B cell (primary cell): ENCODE measurements around the gene NRP1. TPM values are rescaled to one million over a fixed set of nuclear protein-coding genes. Genes with fewer than 3 reads are reported as not detected.

Source experiments
- ATAC-seq: fragments of 200-7000 bp; cut with Tn5 transposase; one replicate; pipeline ENCODE4 v1.10.0; 2021; ENCODE audit warnings: low read depth, mild to moderate bottlenecking, moderate number of reproducible peaks, moderate library complexity
- CTCF ChIA-PET: fragments of 350-600 bp; sonication (Branson Sonifier 250); formaldehyde crosslinking; loops from one replicate; lab custom pipeline; 2021; ENCODE audit warnings: antibody characterized with exemption, inconsistent platforms; lab: Charles Lee
- POLR2A ChIA-PET: fragments of 350-600 bp; sonication (Branson Sonifier 250); formaldehyde crosslinking; loops from one replicate; lab custom pipeline; 2021; ENCODE audit warnings: antibody characterized with exemption; lab: Charles Lee
- DNase-seq: peaks from one replicate; pipeline ENCODE4 v3.0.0; 2013
- H2AFZ ChIP-seq: 2 replicates; pipeline ENCODE4 v1.6.1; 2012; ENCODE audit warnings: mild to moderate bottlenecking, low read depth, low read length; ENCODE audit not compliant: insufficient read depth, poor library complexity, severe bottlenecking
- H3K27ac ChIP-seq, 2 donors: 1 replicate in 1 of 2; 2 replicates in 1 of 2; pipeline ENCODE4 v1.5.1; 2012 to 2013; ENCODE audit warnings: low read length in 2 of 2, mild to moderate bottlenecking in 2 of 2, moderate library complexity in 1 of 2
- H3K27me3 ChIP-seq, 4 experiments: fragments of 200-600 bp in 1 of 4; sonication (generic) in 1 of 4; replicated peaks in 1 of 4; 1 replicate in 2 of 4; 2 replicates in 2 of 4; pipeline versions ENCODE4 v1.6.1 to v1.7.0; 2013 to 2016; ENCODE audit warnings: low read length in 3 of 4, mild to moderate bottlenecking in 2 of 4, mixed read lengths in 1 of 4, moderate library complexity in 1 of 4; ENCODE audit not compliant: insufficient read depth in 4 of 4, control insufficient read depth in 3 of 4; ENCODE audit errors: control extremely low read depth in 1 of 4
- H3K36me3 ChIP-seq, 2 experiments: replicated peaks in 1 of 2; 1 replicate in 1 of 2; 2 replicates in 1 of 2; pipeline versions ENCODE4 v1.6.1 to v1.7.1; 2013; ENCODE audit warnings: low read length in 1 of 2; ENCODE audit not compliant: insufficient read depth in 2 of 2, control insufficient read depth in 1 of 2; ENCODE audit errors: control extremely low read depth in 1 of 2, extremely low read depth in 1 of 2
- H3K4me1 ChIP-seq, 2 donors: fragments of 200-600 bp in 1 of 2; sonication (generic) in 1 of 2; 1 replicate in 1 of 2; 2 replicates in 1 of 2; pipeline versions ENCODE4 v1.5.1 to v1.6.1; 2013 to 2017; ENCODE audit warnings: low read length in 2 of 2; ENCODE audit not compliant: control insufficient read depth in 2 of 2, insufficient read depth in 2 of 2
- H3K4me2 ChIP-seq: replicated peaks from 2 replicates; pipeline ENCODE3; 2012; ENCODE audit warnings: mild to moderate bottlenecking, low read depth, low read length; ENCODE audit not compliant: poor library complexity, severe bottlenecking
- H3K4me3 ChIP-seq, 5 experiments: fragments of 200-600 bp in 1 of 5; sonication (generic) in 1 of 5; 1 replicate in 3 of 5; 2 replicates in 2 of 5; pipeline versions ENCODE4 v1.5.1 to v1.7.0; 2011 to 2016; ENCODE audit warnings: low read length in 4 of 5, mild to moderate bottlenecking in 4 of 5, low read depth in 2 of 5, control low read depth in 1 of 5, moderate library complexity in 1 of 5; ENCODE audit not compliant: insufficient read depth in 1 of 5; ENCODE audit errors: control extremely low read depth in 1 of 5, extremely low read depth in 1 of 5
- H3K79me2 ChIP-seq: fragments of 200-600 bp; sonication (generic); one replicate; pipeline ENCODE4 v1.6.0; 2016; ENCODE audit warnings: low read length; ENCODE audit not compliant: control insufficient read depth, insufficient read depth
- H3K9ac ChIP-seq: fragments of 200-600 bp; sonication (generic); 2 replicates; pipeline ENCODE4 v1.6.1; 2017; ENCODE audit warnings: mild to moderate bottlenecking, low read length, moderate library complexity
- H3K9me3 ChIP-seq, 3 donors: one replicate each; pipeline versions ENCODE4 v1.6.1 to v1.7.1; 2013; ENCODE audit warnings: low read length in 2 of 3; ENCODE audit not compliant: control insufficient read depth in 2 of 3, insufficient read depth in 1 of 3; ENCODE audit errors: control extremely low read depth in 1 of 3
- H4K20me1 ChIP-seq: 2 replicates; pipeline ENCODE4 v1.6.0; 2012; ENCODE audit warnings: mild to moderate bottlenecking, low read length; ENCODE audit not compliant: insufficient read depth, control insufficient read depth, poor library complexity, severe bottlenecking
- H3K27ac Mint-ChIP-seq: one replicate; pipeline ENCODE4 v1.8.0; 2021; ENCODE audit warnings: mixed read lengths
- H3K27me3 Mint-ChIP-seq: one replicate; pipeline ENCODE4 v1.8.0; 2021; ENCODE audit warnings: mixed read lengths
- H3K4me1 Mint-ChIP-seq: one replicate; pipeline ENCODE4 v1.8.0; 2021; ENCODE audit warnings: mixed read lengths
- H3K4me3 Mint-ChIP-seq: one replicate; pipeline ENCODE4 v1.8.0; 2021; ENCODE audit warnings: mixed read lengths
- H3K9me3 Mint-ChIP-seq: one replicate; pipeline ENCODE4 v1.8.0; 2022; ENCODE audit warnings: mixed read lengths; ENCODE audit not compliant: insufficient read depth
- CTCF ChIP-seq: fragments of 200-600 bp; IDR thresholded peaks from one replicate; pipeline ENCODE4 v1.8.0; 2022; ENCODE audit warnings: antibody characterized with exemption, mild to moderate bottlenecking
- EZH2 ChIP-seq: IDR thresholded peaks from 2 replicates; pipeline ENCODE4 v1.6.1; 2012; ENCODE audit warnings: borderline replicate concordance, low read depth, mild to moderate bottlenecking, moderate library complexity, low read length; ENCODE audit not compliant: insufficient read depth, poor library complexity, severe bottlenecking
- WGBS: methylation state at CpG from one replicate; pipeline ENCODE4 v1.1.5; 2013; ENCODE audit warnings: missing lambda C conversion rate; ENCODE audit not compliant: insufficient coverage; 5-methylcytosine and 5-hydroxymethylcytosine counted together
- intact Hi-C: fragments of 100-400 bp; cut with micrococcal nuclease; formaldehyde crosslinking; loops from one replicate; pipeline ENCODE4 v1.10.0; 2022
- polyA plus RNA-seq: library from polyadenylated mRNA; depleted of rRNA; stranded (reverse); fragments of >200 nt; gene quantifications from 2 replicates; pipeline ENCODE4 v1.2.3, GENCODE V29; 2012
- total RNA-seq, 2 donors: library from RNA; stranded (reverse); fragments of 120-200 nt in 1 of 2; gene quantifications; 1 replicate in 1 of 2; 2 replicates in 1 of 2; pipeline versions ENCODE4 v1.2.3 to v1.2.4, GENCODE V29; 2013 to 2022

NRP1 gene
- total and polyA plus RNA-seq, 2 donors (not counting 1 experiment from before 2014, with no cell fraction given): 0.34 TPM; not detected in 1

GRCh38 chr10:33248638-33249037 lies 85.8 kb downstream of the NRP1 start:
- Histone ChIP-seq H3K27ac (no peak overlapping the region), H3K27me3 (no peaks in the 10 kb centered on the region), H4K20me1 (no peaks in the 10 kb centered on the region), H3K4me3 (no peak overlapping the region), H3K36me3 (no peaks in the 10 kb centered on the region), H3K4me1 (peaks cover 0 to 3% of the 10 kb centered on the region in 2 donors), H3K9ac (no peak overlapping the region), H2AFZ (no peak overlapping the region), H3K9me3 (peaks cover 0 to 15% (median 0%) of the 10 kb centered on the region in 3 donors), H3K4me2 (no peak overlapping the region), H3K79me2 (no peaks in the 10 kb centered on the region)
- TF ChIP-seq EZH2: no peak
- TF ChIP-seq CTCF: no peak
- POLR2A ChIA-PET: no interaction called here
- ATAC-seq (no peak), DNase-seq (no peak)
- Mint-ChIP-seq H3K27me3 (peaks cover 11% of the 10 kb centered on the region), H3K27ac (no peak overlapping the region), H3K4me1 (peaks cover 8% of the 10 kb centered on the region), H3K9me3 (peaks cover 2% of the 10 kb centered on the region), H3K4me3 (no peak overlapping the region)
- CTCF ChIA-PET: no interaction called here
- no CpG with 5 or more reads among the region's 1 CpG for WGBS
- intact Hi-C loops: no loop called here

- H3K4me3 ChIP-seq: no peak overlapping the region
- Mint-ChIP-seq H3K9me3 (peaks cover 2% of the 10 kb centered on the region), H3K4me1 (peaks cover 8% of the 10 kb centered on the region), H3K4me3 (no peak overlapping the region), H3K27ac (no peak overlapping the region), H3K27me3 (peaks cover 8% of the 10 kb centered on the region)
- ChIA-PET CTCF (no interaction called here), POLR2A (no interaction called here)
- TF ChIP-seq EZH2 (no peak), CTCF (no peak)
- H2AFZ ChIP-seq: no peak overlapping the region
- ATAC-seq: no peak
- no peak overlapping the region for H3K4me2 ChIP-seq
- H3K4me1 ChIP-seq: peaks cover 0 to 3% of the 10 kb centered on the region in 2 donors
- WGBS: 89% methylated on average over 10 of the region's 11 CpGs
- no peaks in the 10 kb centered on the region for H4K20me1 ChIP-seq
- no peaks in the 10 kb centered on the region for H3K27me3 ChIP-seq
- no peak overlapping the region for H3K27ac ChIP-seq
- H3K9me3 ChIP-seq: peaks cover 0 to 14% (median 0%) of the 10 kb centered on the region in 3 donors
- intact Hi-C loops: no loop called here
- no peaks in the 10 kb centered on the region for H3K79me2 ChIP-seq
- H3K9ac ChIP-seq: no peak overlapping the region
- DNase-seq: no peak
- H3K36me3 ChIP-seq: no peaks in the 10 kb centered on the region
Observed at GRCh38 chr10:33247221-33247922, 87.1 kb downstream of the NRP1 start.
